ENCODE results near the gene CADPS. TPM values are rescaled to one million over a fixed set of nuclear protein-coding genes. Genes with fewer than 3 reads are reported as not detected.

The CADPS gene
- total and polyA plus RNA-seq, 7 donors, result 1.6 to 12.5 (median 6.2) TPM; not detected in 1

GRCh38 chr3:62678841-62679240 lies 196.4 kb downstream of the CADPS start:
- 67 to 86% methylated on average over 3 of the region's 3 CpGs for WGBS, 2 donors
- intact Hi-C loops (cut with DNase I), result no loop called here
- Histone ChIP-seq H3K27me3 (no peaks in the 10 kb centered on the region), H3K9me3 (no peaks in the 10 kb centered on the region), H3K4me1 (no peaks in the 10 kb centered on the region), H3K27ac (no peak overlapping the region), H3K4me3 (no peak overlapping the region), H3K36me3 (no peaks in the 10 kb centered on the region)
- DNase-seq, result no peak
- TF ChIP-seq POLR2A (IDR thresholded peaks at IDR 0.05) (no peak), CTCF (IDR thresholded peaks at IDR 0.05) (no peak), POLR2AphosphoS5 (IDR thresholded peaks at IDR 0.05) (no peak), EP300 (IDR thresholded peaks at IDR 0.05) (no peak)

GRCh38 chr3:62677926-62678325 lies 197.3 kb downstream of the CADPS start:
- intact Hi-C loops (cut with DNase I), result no loop called here
- TF ChIP-seq CTCF (IDR thresholded peaks at IDR 0.05), result no peak
- TF ChIP-seq POLR2A (IDR thresholded peaks at IDR 0.05), result no peak
- TF ChIP-seq EP300 (IDR thresholded peaks at IDR 0.05), result no peak
- no peak for TF ChIP-seq POLR2AphosphoS5 (IDR thresholded peaks at IDR 0.05)
- Histone ChIP-seq H3K9me3 (no peaks in the 10 kb centered on the region), H3K4me1 (no peaks in the 10 kb centered on the region), H3K4me3 (no peak overlapping the region), H3K36me3 (no peaks in the 10 kb centered on the region), H3K27me3 (no peaks in the 10 kb centered on the region), H3K27ac (no peak overlapping the region)
- DNase-seq, result no peak
- 53 to 63% methylated on average over 1 of the region's 1 CpG for WGBS, 2 donors

- no peaks in the 10 kb centered on the region for H3K4me1 ChIP-seq
- no peaks in the 10 kb centered on the region for H3K36me3 ChIP-seq
- H3K27ac ChIP-seq, result no peak overlapping the region
- TF ChIP-seq CTCF (IDR thresholded peaks at IDR 0.05), result no peak
- no peak for TF ChIP-seq POLR2AphosphoS5 (IDR thresholded peaks at IDR 0.05)
- no peak overlapping the region for H3K4me3 ChIP-seq
- H3K27me3 ChIP-seq, result no peaks in the 10 kb centered on the region
- 62 to 70% methylated on average over 3 of the region's 3 CpGs for WGBS, 2 donors
- no peak for DNase-seq
- intact Hi-C loops (cut with DNase I), result no loop called here
- no peaks in the 10 kb centered on the region for H3K9me3 ChIP-seq
Measured at GRCh38 chr3:62676689-62677271, 198.4 kb downstream of the CADPS start.

GRCh38 chr3:62675492-62675891 lies 199.7 kb downstream of the CADPS start:
- Histone ChIP-seq H3K9me3 (no peaks in the 10 kb centered on the region), H3K36me3 (no peaks in the 10 kb centered on the region), H3K4me1 (no peaks in the 10 kb centered on the region), H3K27me3 (no peaks in the 10 kb centered on the region), H3K27ac (no peak overlapping the region), H3K4me3 (no peak overlapping the region)
- WGBS, 2 donors, result 86 to 95% methylated on average over 1 of the region's 1 CpG
- intact Hi-C loops (cut with DNase I), result no loop called here
- DNase-seq, result no peak
- TF ChIP-seq CTCF (IDR thresholded peaks at IDR 0.05), result no peak
- TF ChIP-seq EP300 (IDR thresholded peaks at IDR 0.05), result no peak
- TF ChIP-seq POLR2A (IDR thresholded peaks at IDR 0.05), result no peak
- TF ChIP-seq POLR2AphosphoS5 (IDR thresholded peaks at IDR 0.05), result no peak

GRCh38 chr3:62672988-62673313 lies 202.3 kb downstream of the CADPS start:
- no peak for DNase-seq
- intact Hi-C loops (cut with DNase I), result no loop called here

More at GRCh38 chr3:62672988-62673313, 202.3 kb downstream of the CADPS start:
- Histone ChIP-seq H3K36me3 (no peaks in the 10 kb centered on the region), H3K27me3 (no peaks in the 10 kb centered on the region), H3K27ac (no peak overlapping the region), H3K4me3 (no peak overlapping the region), H3K9me3 (no peaks in the 10 kb centered on the region), H3K4me1 (no peaks in the 10 kb centered on the region)
- no peak for TF ChIP-seq CTCF (IDR thresholded peaks at IDR 0.05)
- no peak for TF ChIP-seq POLR2A (IDR thresholded peaks at IDR 0.05)
- no peak for TF ChIP-seq EP300 (IDR thresholded peaks at IDR 0.05)
- TF ChIP-seq POLR2AphosphoS5 (IDR thresholded peaks at IDR 0.05), result no peak

Measured in sigmoid colon (tissue), 7 donors.